H1 (cell line): Measurements from ENCODE around the gene SOX30.

Experiments
- ATF3 ChIP-seq: IDR thresholded peaks from 2 replicates; pipeline ENCODE4 v1.6.1; 2011; ENCODE audit warnings: low read depth, mild to moderate bottlenecking, low read length; ENCODE audit not compliant: insufficient read depth
- CTCF ChIP-seq, 3 experiments: IDR thresholded peaks; 1 replicate in 2 of 3; 2 replicates in 1 of 3; pipeline versions ENCODE4 v1.5.1 to v1.6.1; 2011; ENCODE audit warnings: low read length in 3 of 3, mild to moderate bottlenecking in 3 of 3, inconsistent platforms in 2 of 3, low read depth in 1 of 3, moderate library complexity in 1 of 3; ENCODE audit not compliant: insufficient read depth in 1 of 3; ENCODE audit errors: control extremely low read depth in 1 of 3
- KDM5A ChIP-seq: fragments of 200-600 bp; IDR thresholded peaks from 2 replicates; pipeline ENCODE4 v1.7.1; 2012; ENCODE audit warnings: mild to moderate bottlenecking, low read length, inconsistent platforms, mixed read lengths
- NRF1 ChIP-seq: IDR thresholded peaks from 2 replicates; pipeline ENCODE4 v1.6.1; 2011; ENCODE audit warnings: mild to moderate bottlenecking, low read depth, low read length, improper control_type of control experiment
- POLR2A ChIP-seq, 2 experiments: IDR thresholded peaks; 1 replicate in 1 of 2; 2 replicates in 1 of 2; pipeline ENCODE4 v1.6.1; 2011; ENCODE audit warnings: low read depth in 2 of 2, low read length in 2 of 2, mild to moderate bottlenecking in 2 of 2; ENCODE audit errors: control extremely low read depth in 1 of 2
- POLR2AphosphoS5 ChIP-seq: IDR thresholded peaks from 2 replicates; pipeline ENCODE4 v1.6.1; 2011; ENCODE audit warnings: low read depth, low read length
- RFX5 ChIP-seq: IDR thresholded peaks from 2 replicates; pipeline ENCODE4 v1.6.1; 2011; ENCODE audit warnings: low read depth, low read length, improper control_type of control experiment, borderline replicate concordance
- SIN3A ChIP-seq, 2 experiments: IDR thresholded peaks in 1 of 2; conservative IDR thresholded peaks in 1 of 2; 2 replicates each; pipeline ENCODE4 v1.6.1; 2011 to 2012; ENCODE audit warnings: low read length in 2 of 2, improper control_type of control experiment in 1 of 2, low read depth in 1 of 2, mild to moderate bottlenecking in 1 of 2
- SUZ12 ChIP-seq: fragments of 200-600 bp; sonication (generic); IDR thresholded peaks from 2 replicates; pipeline ENCODE4 v1.6.1; 2012; ENCODE audit warnings: mild to moderate bottlenecking, inconsistent platforms, low read length, moderate library complexity, mixed read lengths

- TF ChIP-seq NRF1 (no peak), KDM5A (no peak), ATF3 (no peak), SIN3A (conservative IDR thresholded peaks at IDR 0.05 in 1 of 2, IDR thresholded peaks at IDR 0.05 in 1 of 2; ENCODE audit: low read depth in 1 of 2, low read length in 2 of 2) (no peak), RFX5 (no peak), CTCF (IDR thresholded peaks at IDR 0.05; ENCODE audit: control extremely low read depth in 1 of 3, insufficient read depth in 1 of 3, low read depth in 1 of 3, low read length in 3 of 3) (no peak), POLR2AphosphoS5 (no peak), POLR2A (IDR thresholded peaks at IDR 0.05; ENCODE audit: control extremely low read depth in 1 of 2, low read depth in 2 of 2, low read length in 2 of 2) (no peak), SUZ12 (no peak)
Measured at GRCh38 chr5:157677931-157678330, 25.7 kb upstream of the SOX30 start.
